ENCODE measurements around the gene HES1. TPM values are rescaled to one million over a fixed set of nuclear protein-coding genes. Genes with fewer than 3 reads are reported as not detected.

Gene HES1
- total and polyA plus RNA-seq, 10 of the 15 experiments (the other 5 are each of a cell fraction or from before 2014, with no cell fraction given) = 0.46 to 5.3 (median 2.3) TPM

- Histone ChIP-seq H2AFZ (ENCODE audit: control insufficient read depth, low read depth, low read length) (no peak overlapping the region), H3K4me1 (ENCODE audit: control insufficient read depth, insufficient read depth, low read length) (peaks cover 13% of the 10 kb centered on the region), H3K27me3 (replicated peaks in 1 of 2; ENCODE audit: control insufficient read depth in 2 of 2, insufficient read depth in 2 of 2, low read length in 1 of 2) (peaks cover 0 to 3% of the 10 kb centered on the region in 2 experiments; a peak in 2 of 4 replicates), H3K27ac (ENCODE audit: control insufficient read depth, insufficient read depth) (no peak overlapping the region), H3K9ac (ENCODE audit: control insufficient read depth, insufficient read depth, low read length) (no peak overlapping the region), H3K36me3 (ENCODE audit: control insufficient read depth in 2 of 2, insufficient read depth in 2 of 2, low read length in 1 of 2) (no peaks in the 10 kb centered on the region), H3K4me2 (ENCODE audit: control insufficient read depth, insufficient read depth) (no peak overlapping the region), H3K9me3 (replicated peaks; ENCODE audit: control insufficient read depth, insufficient read depth, low read length) (no peaks in the 10 kb centered on the region), H3K79me2 (ENCODE audit: control insufficient read depth, insufficient read depth, low read length) (no peaks in the 10 kb centered on the region), H4K20me1 (ENCODE audit: control insufficient read depth, insufficient read depth) (no peaks in the 10 kb centered on the region), H3K4me3 (no peak overlapping the region)
- ATAC-seq = no peak
- no peak for DNase-seq (ENCODE audit: low read depth, low spot score)
- POLR2A ChIA-PET = interaction anchor here (0.6 kb wide), 1 partner anchor 15 kb away, joined by 3 read pairs; no protein-coding TSS in a partner anchor
- FAIRE-seq = no peak
- TF ChIP-seq RB1 (IDR thresholded peaks at IDR 0.05; ENCODE audit: borderline replicate concordance) = no peak
- WGBS (ENCODE audit: insufficient coverage, insufficient replicate concordance, low lambda C conversion rate, missing lambda C conversion rate) = 61% methylated on average over 19 of the region's 21 CpGs
- CTCF ChIA-PET = interaction anchor here (1.7 to 2.0 kb wide), 3 partner anchors 177 to 473 kb away, joined by 6 to 9 read pairs (median 6); no protein-coding TSS in a partner anchor
- intact Hi-C loops (cut with micrococcal nuclease; ENCODE audit: unreplicated experiment) (loop anchor here (5.0 kb wide), 1 partner anchor 472 kb away; no protein-coding TSS in a partner anchor), in situ Hi-C loops (cut with MboI) (loop anchor here (5.0 to 10.0 kb wide), 2 partner anchors 168 to 354 kb away; no protein-coding TSS in a partner anchor)
- no TSS peak for BruUV-seq (replicated peaks)
- RAD21 ChIA-PET (ENCODE audit: unreplicated experiment) = interaction anchor here (0.7 to 1.3 kb wide), 2 partner anchors 38 to 184 kb away, joined by 3 to 5 read pairs; no protein-coding TSS in a partner anchor
- SMC1A ChIA-PET (ENCODE audit: uncharacterized antibody, unreplicated experiment) = interaction anchor here (1.3 to 4.2 kb wide), 4 partner anchors 11 to 177 kb away, joined by 3 to 18 read pairs (median 10); no protein-coding TSS in a partner anchor
Observed at GRCh38 chr3:194139071-194139813, 3.3 kb downstream of the HES1 start.

GRCh38 chr3:194139814-194140391 lies 4.0 kb downstream of the HES1 start:
- ChIA-PET CTCF (interaction anchor here (1.7 to 1.9 kb wide), 2 partner anchors 176 to 356 kb away, joined by 6 to 9 read pairs; no protein-coding TSS in a partner anchor), RAD21 (ENCODE audit: unreplicated experiment) (interaction anchor here (0.7 kb wide), 1 partner anchor 183 kb away, joined by 3 read pairs; no protein-coding TSS in a partner anchor), POLR2A (interaction anchor here (0.6 kb wide), 1 partner anchor 14 kb away, joined by 3 read pairs; no protein-coding TSS in a partner anchor), SMC1A (ENCODE audit: uncharacterized antibody, unreplicated experiment) (interaction anchor here (1.2 to 4.2 kb wide), 4 partner anchors 11 to 340 kb away, joined by 3 to 18 read pairs (median 10); no protein-coding TSS in a partner anchor)
- ATAC-seq = no peak
- no peak overlapping the region for H3K4me2 ChIP-seq (ENCODE audit: control insufficient read depth, insufficient read depth)
- in situ Hi-C loops (cut with MboI) (loop anchor here (5.0 to 10.0 kb wide), 2 partner anchors 167 to 355 kb away; no protein-coding TSS in a partner anchor), intact Hi-C loops (cut with micrococcal nuclease; ENCODE audit: unreplicated experiment) (loop anchor here (5.0 kb wide), 1 partner anchor 473 kb away; no protein-coding TSS in a partner anchor)
- no peak overlapping the region for H2AFZ ChIP-seq (ENCODE audit: control insufficient read depth, low read depth, low read length)
- H3K36me3 ChIP-seq (ENCODE audit: control insufficient read depth in 2 of 2, insufficient read depth in 2 of 2, low read length in 1 of 2) = no peaks in the 10 kb centered on the region
- no peaks in the 10 kb centered on the region for H3K9me3 ChIP-seq (replicated peaks; ENCODE audit: control insufficient read depth, insufficient read depth, low read length)
- peaks cover 13% of the 10 kb centered on the region for H3K4me1 ChIP-seq (ENCODE audit: control insufficient read depth, insufficient read depth, low read length)
- TF ChIP-seq USF2 (IDR thresholded peaks at IDR 0.05; ENCODE audit: borderline replicate concordance, low read depth, low read length) (no peak), WRNIP1 (IDR thresholded peaks at IDR 0.05; ENCODE audit: borderline replicate concordance, low read depth, low read length) (no peak), ZZZ3 (IDR thresholded peaks at IDR 0.05; ENCODE audit: control insufficient read depth, insufficient read length, low read depth) (no peak), GABPA (IDR thresholded peaks at IDR 0.05; ENCODE audit: low read depth) (no peak), BACH1 (IDR thresholded peaks at IDR 0.05; ENCODE audit: borderline replicate concordance) (no peak), KDM1A (IDR thresholded peaks at IDR 0.05; ENCODE audit: borderline replicate concordance) (no peak), RB1 (IDR thresholded peaks at IDR 0.05; ENCODE audit: borderline replicate concordance) (no peak), NFYB (IDR thresholded peaks at IDR 0.05; ENCODE audit: insufficient read depth, low read depth, low read length) (no peak), RCOR1 (conservative IDR thresholded peaks at IDR 0.05; ENCODE audit: low read depth, low read length) (no peak)
- WGBS (ENCODE audit: insufficient coverage, insufficient replicate concordance, low lambda C conversion rate, missing lambda C conversion rate) = 86% methylated on average over 9 of the region's 9 CpGs
- no peak overlapping the region for H3K4me3 ChIP-seq
- peaks cover 0 to 3% of the 10 kb centered on the region in 2 experiments; a peak in 2 of 4 replicates for H3K27me3 ChIP-seq (replicated peaks in 1 of 2; ENCODE audit: control insufficient read depth in 2 of 2, insufficient read depth in 2 of 2, low read length in 1 of 2)
- no peak overlapping the region for H3K27ac ChIP-seq (ENCODE audit: control insufficient read depth, insufficient read depth)
- no TSS peak for BruUV-seq (replicated peaks)
- no peaks in the 10 kb centered on the region for H4K20me1 ChIP-seq (ENCODE audit: control insufficient read depth, insufficient read depth)
- FAIRE-seq = no peak
- H3K9ac ChIP-seq (ENCODE audit: control insufficient read depth, insufficient read depth, low read length) = no peak overlapping the region
- H3K79me2 ChIP-seq (ENCODE audit: control insufficient read depth, insufficient read depth, low read length) = no peaks in the 10 kb centered on the region
- no peak for DNase-seq (ENCODE audit: low read depth, low spot score)

Measured in GM12878 (cell line).